ENCODE data around the gene DUSP11. TPM values are rescaled to one million over a fixed set of nuclear protein-coding genes. Genes with fewer than 3 reads are reported as not detected.

DUSP11 gene
- total and polyA plus RNA-seq, 9 of the 15 experiments (the other 6 are each of a cell fraction or from before 2014, with no cell fraction given), result 20.7 to 79.8 (median 29.3) TPM

DNA sequence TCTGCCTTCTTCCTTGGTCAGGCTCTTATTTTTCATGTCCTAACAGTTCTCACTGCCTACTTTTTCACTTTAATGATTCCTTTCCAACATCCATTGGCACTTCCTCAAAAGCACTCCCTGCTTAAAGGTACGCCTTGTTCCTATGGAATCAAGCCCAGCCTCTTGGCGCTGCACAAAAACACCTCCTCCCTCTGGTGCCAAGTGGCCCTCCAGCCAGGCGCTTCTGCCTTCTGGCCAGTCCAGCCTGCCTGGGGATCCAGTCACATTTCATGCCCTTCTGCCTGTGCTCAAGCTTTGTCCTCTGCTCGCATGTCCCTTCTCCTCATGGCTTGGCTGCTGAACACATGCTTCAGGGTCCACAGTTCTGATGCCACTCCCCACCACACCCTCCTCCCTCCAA lies 49.1 kb downstream of the DUSP11 start:
- Histone ChIP-seq H4K20me1 (replicated peaks; ENCODE audit: control insufficient read depth, insufficient read depth, low read length) (no peaks in the 10 kb centered on the region), H3K4me3 (no peak overlapping the region), H3K9me3 (replicated peaks; ENCODE audit: control insufficient read depth, insufficient read depth, low read depth, low read length) (no peaks in the 10 kb centered on the region), H3K27ac (ENCODE audit: extremely low read depth, low read depth, low read length) (no peak overlapping the region), H3K27me3 (ENCODE audit: control insufficient read depth in 2 of 2, insufficient read depth in 2 of 2, low read length in 2 of 2) (no peaks in the 10 kb centered on the region), H3K9me1 (ENCODE audit: control insufficient read depth, insufficient read depth, low read length) (no peaks in the 10 kb centered on the region), H2AFZ (ENCODE audit: low read depth, low read length) (no peak overlapping the region), H3K79me2 (ENCODE audit: control insufficient read depth, insufficient read depth, low read length) (peaks cover 5% of the 10 kb centered on the region; the same call in 2 of the 3 replicates), H3K9ac (ENCODE audit: insufficient read depth in 1 of 2, low read depth in 2 of 2, low read length in 2 of 2) (no peak overlapping the region), H3K36me3 (ENCODE audit: control insufficient read depth, insufficient read depth, low read length) (peaks cover 52% of the 10 kb centered on the region), H3K4me1 (replicated peaks in 1 of 2; ENCODE audit: control insufficient read depth in 2 of 2, insufficient read depth in 2 of 2, low read length in 2 of 2) (no peaks in the 10 kb centered on the region; a peak in 1 of 5 replicates), H3K4me2 (ENCODE audit: insufficient read depth, low read length) (no peak overlapping the region)
- ChIA-PET CTCF (ENCODE audit: low intra/inter-chr PET ratio) (no interaction called here), POLR2A (no interaction called here)
- no peak; the same call in 2 of the 3 replicates for ATAC-seq
- DNase-seq (ENCODE audit: extremely low read depth in 1 of 4, low spot score in 3 of 4), result no peak
- TF ChIP-seq, protein P1, sequence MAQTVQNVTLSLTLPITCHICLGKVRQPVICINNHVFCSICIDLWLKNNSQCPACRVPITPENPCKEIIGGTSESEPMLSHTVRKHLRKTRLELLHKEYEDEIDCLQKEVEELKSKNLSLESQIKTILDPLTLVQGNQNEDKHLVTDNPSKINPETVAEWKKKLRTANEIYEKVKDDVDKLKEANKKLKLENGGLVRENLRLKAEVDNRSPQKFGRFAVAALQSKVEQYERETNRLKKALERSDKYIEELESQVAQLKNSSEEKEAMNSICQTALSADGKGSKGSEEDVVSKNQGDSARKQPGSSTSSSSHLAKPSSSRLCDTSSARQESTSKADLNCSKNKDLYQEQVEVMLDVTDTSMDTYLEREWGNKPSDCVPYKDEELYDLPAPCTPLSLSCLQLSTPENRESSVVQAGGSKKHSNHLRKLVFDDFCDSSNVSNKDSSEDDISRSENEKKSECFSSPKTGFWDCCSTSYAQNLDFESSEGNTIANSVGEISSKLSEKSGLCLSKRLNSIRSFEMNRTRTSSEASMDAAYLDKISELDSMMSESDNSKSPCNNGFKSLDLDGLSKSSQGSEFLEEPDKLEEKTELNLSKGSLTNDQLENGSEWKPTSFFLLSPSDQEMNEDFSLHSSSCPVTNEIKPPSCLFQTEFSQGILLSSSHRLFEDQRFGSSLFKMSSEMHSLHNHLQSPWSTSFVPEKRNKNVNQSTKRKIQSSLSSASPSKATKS (CRISPR knock-in tag; IDR thresholded peaks at IDR 0.05), result no peak
- TF ChIP-seq ZNF143 (CRISPR knock-in tag; IDR thresholded peaks at IDR 0.05), result no peak
- no peak for TF ChIP-seq RFX7 (CRISPR knock-in tag; IDR thresholded peaks at IDR 0.05)
- TF ChIP-seq BRD9 (IDR thresholded peaks at IDR 0.05; ENCODE audit: low read depth, partially characterized antibody), result no peak
- no peak for TF ChIP-seq BACH1 (tag; IDR thresholded peaks at IDR 0.05)
- TF ChIP-seq SPI1 (IDR thresholded peaks at IDR 0.05; ENCODE audit: borderline replicate concordance, low read depth, low read length), result peak; percentile 28; the same call in 1 of the 2 replicates
- 0 out of 2 replicates have a peak, but pooled peaks have one; percentile 25 for TF ChIP-seq SUPT5H (IDR thresholded peaks at IDR 0.05)
- TF ChIP-seq KLF1 (tag; IDR thresholded peaks at IDR 0.05), result no peak
- TF ChIP-seq SNRNP70 (optimal IDR thresholded peaks at IDR 0.05; ENCODE audit: low read depth, low read length), result no peak
- TF ChIP-seq MCM3 (IDR thresholded peaks at IDR 0.05), result no peak
- in situ Hi-C loops (cut with MboI) (no loop called here), intact Hi-C loops (cut with micrococcal nuclease) (no loop called here)
- no peak for FAIRE-seq
- WGBS (ENCODE audit: insufficient coverage, low coverage, missing lambda C conversion rate), result 93% methylated on average over 4 of the region's 4 CpGs
- no TSS peak for BruUV-seq (replicated peaks)
